ENCODE data around the gene HK1. TPM values are rescaled to one million over a fixed set of nuclear protein-coding genes. Genes with fewer than 3 reads are reported as not detected.

The HK1 gene
- total RNA-seq, 2 donors from 2014 or later: 73.3 to 83.3 TPM

GRCh38 chr10:69401416-69401815, 123.1 kb downstream of the HK1 start:
- H3K27me3 ChIP-seq: no peaks in the 10 kb centered on the region
- intact Hi-C loops (cut with DNase I): no loop called here
- H3K9me3 ChIP-seq: no peaks in the 10 kb centered on the region
- no peak for TF ChIP-seq CTCF (IDR thresholded peaks at IDR 0.05)
- H3K27ac ChIP-seq: no peak overlapping the region
- H3K9ac ChIP-seq (ENCODE audit: low read depth in 2 of 2, low read length in 2 of 2): no peak overlapping the region
- H3K4me3 ChIP-seq: no peak overlapping the region
- DNase-seq: no peak
- H3K4me1 ChIP-seq: no peaks in the 10 kb centered on the region
- H3K36me3 ChIP-seq: no peaks in the 10 kb centered on the region

DNA sequence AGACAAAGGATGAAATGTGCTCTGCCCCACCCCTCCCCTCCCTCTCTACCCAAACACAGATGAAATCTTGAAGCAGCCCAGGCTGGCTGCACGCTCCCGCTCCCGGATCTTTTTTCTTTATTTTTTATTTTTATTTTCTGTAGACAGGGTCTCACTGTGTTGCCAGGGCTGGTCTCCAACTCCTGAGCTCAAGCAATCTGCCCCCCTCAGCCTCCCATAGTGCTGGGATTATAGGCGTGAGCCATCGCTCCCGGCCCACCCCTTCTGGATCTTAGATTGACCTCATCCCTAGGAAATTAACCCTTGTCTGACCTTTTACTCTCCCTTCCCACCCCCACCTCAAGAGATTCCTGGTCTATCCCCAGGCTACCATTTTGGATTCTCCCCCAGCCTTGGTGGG, 124.1 kb downstream of the HK1 start:
- Histone ChIP-seq H3K4me3 (no peak overlapping the region), H3K36me3 (no peaks in the 10 kb centered on the region), H3K9ac (ENCODE audit: low read depth in 2 of 2, low read length in 2 of 2) (no peak overlapping the region), H3K27me3 (no peaks in the 10 kb centered on the region), H3K9me3 (no peaks in the 10 kb centered on the region), H3K27ac (no peak overlapping the region), H3K4me1 (no peaks in the 10 kb centered on the region)
- no peak for TF ChIP-seq CTCF (IDR thresholded peaks at IDR 0.05)
- intact Hi-C loops (cut with DNase I): no loop called here
- DNase-seq: no peak

DNA sequence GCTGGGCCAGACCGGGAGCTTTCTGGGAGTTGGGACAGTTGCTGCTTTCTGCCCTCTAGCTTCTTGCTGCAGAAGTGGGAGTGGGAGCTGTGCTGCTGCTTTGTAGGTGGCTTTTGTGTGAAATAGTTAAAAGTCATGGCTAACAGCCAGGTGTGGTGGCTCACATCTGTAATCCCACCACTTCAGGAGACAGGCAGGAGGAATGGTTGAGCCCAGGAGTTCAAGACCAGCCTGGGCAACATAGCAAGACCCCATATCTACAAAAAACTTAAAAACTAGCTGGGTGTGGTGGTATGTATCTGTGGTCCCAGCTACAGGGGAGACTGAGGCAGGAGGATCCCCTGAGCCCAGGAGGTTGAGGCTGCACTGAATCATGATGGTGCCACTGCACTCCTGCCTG, 124.8 kb downstream of the HK1 start:
- H3K9me3 ChIP-seq: no peaks in the 10 kb centered on the region
- no peak for TF ChIP-seq CTCF (IDR thresholded peaks at IDR 0.05)
- H3K36me3 ChIP-seq: no peaks in the 10 kb centered on the region
- DNase-seq: no peak
- no peak overlapping the region for H3K4me3 ChIP-seq
- intact Hi-C loops (cut with DNase I): no loop called here
- no peak overlapping the region for H3K27ac ChIP-seq
- no peaks in the 10 kb centered on the region for H3K27me3 ChIP-seq
- H3K4me1 ChIP-seq: no peaks in the 10 kb centered on the region
- H3K9ac ChIP-seq (ENCODE audit: low read depth in 2 of 2, low read length in 2 of 2): no peak overlapping the region

DNA sequence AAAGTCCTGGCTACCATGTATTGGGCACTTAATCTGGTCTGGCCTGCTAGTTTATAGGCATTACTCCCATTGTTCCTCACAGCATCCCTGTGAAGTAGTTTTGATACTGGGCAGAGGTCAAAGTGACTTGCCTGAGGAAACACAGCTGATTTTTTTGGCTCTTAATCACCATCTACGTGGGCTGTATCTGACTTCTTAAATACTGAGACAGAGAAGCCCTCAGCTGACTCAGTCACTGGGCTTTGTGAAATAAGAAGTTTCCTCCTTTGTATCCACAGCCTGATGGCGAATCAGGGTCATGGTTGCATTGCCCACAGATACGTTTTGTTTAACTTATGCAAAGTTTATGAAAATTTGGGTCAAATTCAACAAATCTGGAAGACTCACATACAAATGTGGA, 125.2 kb downstream of the HK1 start:
- intact Hi-C loops (cut with DNase I): no loop called here
- no peaks in the 10 kb centered on the region for H3K4me1 ChIP-seq
- H3K27me3 ChIP-seq: no peaks in the 10 kb centered on the region
- no peak overlapping the region for H3K4me3 ChIP-seq
- H3K36me3 ChIP-seq: no peaks in the 10 kb centered on the region
- H3K9me3 ChIP-seq: no peaks in the 10 kb centered on the region
- no peak for DNase-seq
- no peak overlapping the region for H3K9ac ChIP-seq (ENCODE audit: low read depth in 2 of 2, low read length in 2 of 2)
- no peak overlapping the region for H3K27ac ChIP-seq
- TF ChIP-seq CTCF (IDR thresholded peaks at IDR 0.05): no peak

DNA sequence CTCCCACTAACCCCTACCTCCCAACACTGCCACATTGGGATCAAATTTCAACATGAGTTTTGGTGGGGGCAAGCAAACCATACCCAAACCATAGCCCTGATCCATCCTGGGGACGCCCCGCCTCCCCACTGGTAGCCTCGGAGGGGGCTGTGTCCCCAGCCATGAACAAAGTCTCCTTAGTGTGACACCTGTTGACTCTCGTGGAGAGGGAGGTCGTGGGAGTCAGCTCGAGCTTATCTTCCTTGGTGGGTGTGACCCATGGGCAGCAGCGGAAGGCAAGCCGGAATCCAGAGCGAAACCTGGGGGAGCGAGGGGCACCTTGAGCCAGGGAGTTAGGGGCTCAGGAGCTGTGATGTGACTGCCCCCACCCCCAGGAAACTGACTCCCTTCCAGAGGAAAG, 126.5 kb downstream of the HK1 start:
- Histone ChIP-seq H3K4me1 (no peaks in the 10 kb centered on the region), H3K4me3 (no peak overlapping the region), H3K27ac (no peak overlapping the region), H3K9ac (ENCODE audit: low read depth in 2 of 2, low read length in 2 of 2) (no peak overlapping the region), H3K36me3 (no peaks in the 10 kb centered on the region), H3K9me3 (no peaks in the 10 kb centered on the region), H3K27me3 (no peaks in the 10 kb centered on the region)
- no peak for TF ChIP-seq CTCF (IDR thresholded peaks at IDR 0.05)
- DNase-seq: no peak
- intact Hi-C loops (cut with DNase I): loop anchor here (5.0 kb wide), 2 partner anchors 103 to 233 kb away; no protein-coding TSS in a partner anchor

- intact Hi-C loops (cut with DNase I): loop anchor here (5.0 kb wide), 2 partner anchors 102 to 232 kb away; no protein-coding TSS in a partner anchor
- Histone ChIP-seq H3K27ac (no peak overlapping the region), H3K36me3 (no peaks in the 10 kb centered on the region)
These were observed 126.9 kb downstream of the HK1 start for GRCh38 chr10:69405221-69405620.

More at GRCh38 chr10:69405221-69405620, 126.9 kb downstream of the HK1 start:
- no peaks in the 10 kb centered on the region for H3K9me3 ChIP-seq
- no peak for TF ChIP-seq CTCF (IDR thresholded peaks at IDR 0.05)
- H3K4me1 ChIP-seq: no peaks in the 10 kb centered on the region
- no peak overlapping the region for H3K9ac ChIP-seq (ENCODE audit: low read depth in 2 of 2, low read length in 2 of 2)
- no peaks in the 10 kb centered on the region for H3K27me3 ChIP-seq
- H3K4me3 ChIP-seq: no peak overlapping the region
- no peak for DNase-seq
